ENCODE measurements around the gene ARID2.

ARID2 gene

GRCh38 chr12:45729233-45730083 is at the start of gene ARID2:
ARID2 (plus strand) TSS chr12:45729706; CDS start chr12:45729837, 131 bp downstream.
- TF ChIP-seq CTCF (IDR thresholded peaks at IDR 0.05; ENCODE audit: low read depth, low read length) = no peak
- no peak for DNase-seq (ENCODE audit: extremely low read depth, low read depth)

GRCh38 chr12:45680362-45680761 is 49.1 kb upstream of the ARID2 start:
- no peak for DNase-seq (ENCODE audit: extremely low read depth, low read depth)
- TF ChIP-seq CTCF (IDR thresholded peaks at IDR 0.05; ENCODE audit: low read depth, low read length) = no peak

DNA sequence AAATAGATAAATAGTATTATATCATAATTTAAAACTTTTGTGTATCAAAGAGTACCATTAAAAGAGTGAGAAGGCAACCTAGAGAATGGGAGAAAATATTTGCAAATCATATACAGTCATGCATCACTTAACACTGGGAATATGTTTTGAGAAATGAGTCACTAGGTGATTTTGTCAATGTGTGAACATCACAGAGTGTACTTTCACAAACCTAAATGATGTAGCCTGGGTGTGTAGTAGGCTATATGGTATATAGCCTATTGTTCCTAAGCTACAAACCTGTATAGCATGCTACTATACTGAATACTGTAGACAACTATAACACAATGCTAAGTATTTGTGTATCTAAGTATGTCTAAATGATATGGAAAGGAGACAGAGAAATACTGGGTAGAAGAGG is 48.0 kb upstream of the ARID2 start:
- TF ChIP-seq CTCF (IDR thresholded peaks at IDR 0.05; ENCODE audit: low read depth, low read length) = no peak
- DNase-seq (ENCODE audit: extremely low read depth, low read depth) = no peak

- no peak for DNase-seq (ENCODE audit: extremely low read depth, low read depth)
- no peak for TF ChIP-seq CTCF (IDR thresholded peaks at IDR 0.05; ENCODE audit: low read depth, low read length)
Measured at GRCh38 chr12:45685680-45686079, 43.8 kb upstream of the ARID2 start.

DNA sequence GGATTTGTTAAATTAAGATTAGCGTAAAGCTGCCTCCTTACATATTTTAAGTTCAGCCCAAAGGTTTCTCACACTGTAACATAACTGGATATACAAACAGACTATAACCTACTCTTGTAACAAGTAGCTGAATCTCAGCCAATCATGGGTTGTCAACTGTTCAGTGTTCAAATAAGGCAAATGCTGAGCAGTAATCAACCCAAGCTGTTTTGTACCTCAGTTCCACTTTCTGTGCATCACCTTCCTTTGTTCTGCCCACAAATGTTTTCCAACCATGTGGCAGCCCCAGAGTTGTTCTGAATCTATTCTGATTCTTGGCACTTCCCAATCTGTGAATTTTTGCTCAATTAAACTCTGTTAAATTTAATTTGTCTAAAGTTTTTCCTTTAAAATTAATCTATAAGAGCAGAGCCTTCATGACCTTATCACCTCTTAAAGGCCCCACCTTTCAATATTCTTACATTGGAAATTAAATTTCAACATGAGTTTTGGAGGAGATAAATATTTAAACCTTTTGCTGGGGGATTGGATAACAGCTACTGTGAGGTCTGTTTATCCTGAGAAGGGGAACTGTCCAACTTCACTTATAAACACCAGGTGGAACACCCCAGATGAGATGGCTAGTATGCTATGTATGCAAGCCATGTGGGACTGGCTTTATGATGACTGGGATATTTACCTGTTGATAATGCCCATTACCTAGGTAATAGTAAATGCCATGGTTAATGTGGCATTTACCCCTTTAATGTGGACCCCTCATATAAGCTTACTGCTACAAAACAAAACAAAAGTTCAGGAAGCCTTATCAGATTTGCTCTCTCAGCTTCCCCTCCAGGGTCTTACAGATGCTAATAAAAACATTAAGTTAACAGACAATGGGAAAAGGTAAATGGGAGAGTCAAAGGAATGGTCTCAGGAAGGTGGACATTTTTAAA is 42.2 kb upstream of the ARID2 start:
- DNase-seq (ENCODE audit: extremely low read depth, low read depth) = no peak
- no peak for TF ChIP-seq CTCF (IDR thresholded peaks at IDR 0.05; ENCODE audit: low read depth, low read length)

DNA sequence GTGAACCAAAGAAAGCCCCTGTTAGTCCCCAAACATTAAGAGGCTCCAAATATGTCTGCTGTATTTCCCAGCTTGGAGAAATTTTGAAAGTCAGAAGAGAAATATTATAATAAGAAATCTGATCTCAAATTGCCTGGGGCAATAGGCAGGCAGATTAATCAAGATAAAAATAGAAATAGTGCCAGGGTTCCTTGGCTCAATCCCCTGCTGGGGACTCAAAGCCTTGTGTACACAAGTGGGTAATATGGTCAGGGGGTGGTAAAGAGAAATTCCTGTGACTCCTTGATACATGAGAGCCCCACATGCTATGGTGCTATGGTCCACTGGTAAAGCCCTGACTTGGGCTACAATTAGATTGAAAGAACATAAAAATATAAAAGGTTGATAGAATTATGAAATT is 41.3 kb upstream of the ARID2 start:
- no peak for DNase-seq (ENCODE audit: extremely low read depth, low read depth)
- no peak for TF ChIP-seq CTCF (IDR thresholded peaks at IDR 0.05; ENCODE audit: low read depth, low read length)

DNA sequence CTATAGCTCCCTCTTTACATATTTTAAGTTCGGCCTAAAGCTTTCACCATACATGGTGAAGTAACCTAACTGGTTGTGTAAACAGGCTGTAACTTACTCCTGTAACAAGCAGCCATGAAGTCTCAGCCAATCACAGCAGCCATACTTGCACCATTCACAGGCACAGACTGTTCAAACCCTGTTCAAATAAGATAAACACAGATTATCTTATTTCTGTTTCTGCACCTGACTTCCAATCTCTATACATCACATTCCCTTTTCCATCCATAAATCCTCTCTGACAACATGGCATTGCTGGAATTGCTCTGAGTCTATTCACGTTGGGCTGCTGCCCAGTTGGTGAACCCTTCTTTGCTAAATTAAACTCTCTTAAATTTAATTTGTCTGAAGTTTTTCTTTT is 34.5 kb upstream of the ARID2 start:
- no peak for TF ChIP-seq CTCF (IDR thresholded peaks at IDR 0.05; ENCODE audit: low read depth, low read length)
- no peak for DNase-seq (ENCODE audit: extremely low read depth, low read depth)

All from AG09319 (cell line).